ENCODE data around the gene UBFD1. TPM values are rescaled to one million over a fixed set of nuclear protein-coding genes. Genes with fewer than 3 reads are reported as not detected.
"Not testable (repeated sequence)": the region's sequence is repeated elsewhere in the genome, so short reads cannot be mapped to it uniquely, and the experiment has no call there.

UBFD1 gene
- 32.6 TPM for total RNA-seq

DNA sequence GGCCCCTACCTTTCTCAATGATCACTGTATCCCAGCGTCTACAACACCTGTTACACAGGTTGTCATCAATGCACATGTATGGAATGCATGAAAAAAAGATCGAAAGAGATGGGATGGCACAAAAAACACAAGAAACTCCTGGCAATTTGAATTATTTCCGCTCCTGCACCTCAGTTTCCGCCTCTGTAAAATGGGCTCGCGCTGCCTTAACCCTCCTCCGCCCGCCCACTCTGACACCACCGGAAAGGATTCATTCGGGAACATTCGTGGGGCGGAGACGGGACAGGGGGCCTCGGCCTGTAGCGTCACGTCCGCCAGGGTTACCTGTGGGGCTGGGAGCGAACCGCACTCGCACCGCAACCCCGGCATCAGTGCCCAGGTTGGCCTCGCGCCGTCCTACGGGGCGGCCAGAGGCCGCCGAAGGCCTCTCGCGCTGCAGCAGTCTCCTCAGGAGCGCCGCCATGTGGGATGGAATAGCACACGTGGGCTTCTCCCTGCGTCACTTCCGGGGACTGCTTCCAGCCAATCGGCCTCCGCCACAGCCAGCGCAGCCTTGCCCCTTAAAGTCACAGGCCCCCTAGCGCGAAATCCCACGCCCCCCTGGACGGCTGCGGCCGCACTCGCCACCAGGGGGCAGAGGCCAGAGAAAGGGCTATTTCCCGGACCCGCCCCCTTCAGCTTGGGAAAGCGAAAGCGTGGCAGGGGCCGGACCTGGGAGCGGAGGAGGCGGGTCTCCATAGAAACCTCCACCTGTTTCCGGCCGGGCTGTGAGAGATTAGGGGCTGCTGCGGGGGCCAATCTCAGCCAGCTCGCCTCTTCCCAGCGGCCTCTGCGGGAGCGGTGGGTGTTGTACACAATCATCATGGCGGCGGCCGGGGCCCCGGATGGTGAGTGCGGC, at the start of gene UBFD1, which contains the start of gene EARS2:
UBFD1 (plus strand) TSS at position 847 of the 898 bp plus-strand sequence; CDS start at position 863, 16 bp downstream.
EARS2 (minus strand) TSS at position 470 of the 898 bp plus-strand sequence; CDS start at position 463, 7 bp downstream.
- no peaks in the 10 kb centered on the region for H3K27me3 ChIP-seq (ENCODE audit: insufficient read depth, low read length)
- H3K9me3 ChIP-seq (ENCODE audit: low read depth, low read length): no peaks in the 10 kb centered on the region
- peaks cover 27% of the 10 kb centered on the region for H3K4me1 ChIP-seq (ENCODE audit: insufficient read depth, low read length)
- peak within 1 kb of the TSS; percentile 78 for H3K4me3 ChIP-seq (ENCODE audit: low read length)

DNA sequence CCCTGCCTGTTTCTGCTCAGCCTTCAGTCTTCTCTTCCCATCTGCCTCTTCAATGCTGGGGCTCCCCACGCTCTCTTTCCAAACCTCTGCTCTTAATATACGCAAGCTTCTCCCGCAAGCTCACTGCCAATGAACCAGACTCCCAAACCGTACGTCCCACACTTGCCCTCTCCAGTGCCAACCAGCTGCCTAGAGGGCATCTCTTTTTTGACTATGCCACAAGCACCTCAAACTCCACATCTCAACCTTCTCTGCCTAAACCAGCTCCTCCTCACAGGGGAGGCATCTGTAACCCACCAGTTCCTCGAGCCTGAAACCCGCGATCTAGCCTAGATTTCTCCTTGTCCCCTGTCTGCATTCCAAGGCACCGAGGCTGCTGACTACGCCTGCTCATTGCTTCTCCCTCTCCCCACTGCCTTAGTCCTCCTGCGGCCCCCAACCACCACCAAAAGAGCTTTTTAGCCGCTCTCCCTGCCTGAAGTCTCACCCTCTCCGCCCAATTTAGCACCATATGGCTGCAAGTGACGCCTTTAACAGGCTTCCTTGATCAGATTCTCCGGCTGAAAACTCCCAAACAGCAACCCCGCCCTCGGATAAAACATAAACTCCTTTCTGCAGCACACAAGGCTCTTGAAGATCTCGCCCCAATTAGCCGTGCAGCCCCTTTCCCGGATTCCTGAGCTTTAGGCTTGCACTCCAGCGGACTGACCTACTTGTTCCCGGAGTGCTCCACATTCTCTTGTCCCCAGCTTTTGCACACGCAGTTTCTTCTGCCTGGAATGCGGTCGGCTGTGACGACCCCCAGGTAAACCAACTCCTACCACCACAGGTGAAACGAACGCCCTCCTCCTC, 48.7 kb upstream of the UBFD1 start:
- Histone ChIP-seq H3K4me1 (ENCODE audit: insufficient read depth, low read length) (peaks cover 62% of the 10 kb centered on the region), H3K27me3 (ENCODE audit: insufficient read depth, low read length) (no peaks in the 10 kb centered on the region), H3K9me3 (ENCODE audit: low read depth, low read length) (no peaks in the 10 kb centered on the region), H3K4me3 (ENCODE audit: low read length) (peak overlapping the region; percentile 70)

DNA sequence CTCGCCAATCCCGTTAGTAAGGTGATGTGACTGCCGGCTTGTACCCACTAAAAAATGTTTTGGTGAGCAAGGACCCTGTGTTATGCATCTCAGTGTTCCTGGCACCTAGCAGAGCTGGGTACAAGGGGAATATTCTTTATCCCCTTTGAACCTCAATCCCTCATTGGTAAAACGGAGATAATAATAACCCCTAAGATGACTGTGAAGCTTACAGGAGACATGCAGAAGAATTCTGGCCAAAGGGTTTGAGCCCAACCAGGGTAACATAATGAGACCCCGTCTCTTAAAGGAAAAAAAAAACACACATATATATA, 48.1 kb upstream of the UBFD1 start:
- Histone ChIP-seq H3K27me3 (ENCODE audit: insufficient read depth, low read length) (no peaks in the 10 kb centered on the region), H3K9me3 (ENCODE audit: low read depth, low read length) (no peaks in the 10 kb centered on the region), H3K4me3 (ENCODE audit: low read length) (peak overlapping the region; percentile 70), H3K4me1 (ENCODE audit: insufficient read depth, low read length) (peaks cover 59% of the 10 kb centered on the region)

GRCh38 chr16:23509782-23510163, 47.8 kb upstream of the UBFD1 start:
- Histone ChIP-seq H3K27me3 (ENCODE audit: insufficient read depth, low read length) (no peaks in the 10 kb centered on the region), H3K4me3 (ENCODE audit: low read length) (peak overlapping the region; percentile 70), H3K4me1 (ENCODE audit: insufficient read depth, low read length) (peaks cover 58% of the 10 kb centered on the region), H3K9me3 (ENCODE audit: low read depth, low read length) (no peaks in the 10 kb centered on the region)

DNA sequence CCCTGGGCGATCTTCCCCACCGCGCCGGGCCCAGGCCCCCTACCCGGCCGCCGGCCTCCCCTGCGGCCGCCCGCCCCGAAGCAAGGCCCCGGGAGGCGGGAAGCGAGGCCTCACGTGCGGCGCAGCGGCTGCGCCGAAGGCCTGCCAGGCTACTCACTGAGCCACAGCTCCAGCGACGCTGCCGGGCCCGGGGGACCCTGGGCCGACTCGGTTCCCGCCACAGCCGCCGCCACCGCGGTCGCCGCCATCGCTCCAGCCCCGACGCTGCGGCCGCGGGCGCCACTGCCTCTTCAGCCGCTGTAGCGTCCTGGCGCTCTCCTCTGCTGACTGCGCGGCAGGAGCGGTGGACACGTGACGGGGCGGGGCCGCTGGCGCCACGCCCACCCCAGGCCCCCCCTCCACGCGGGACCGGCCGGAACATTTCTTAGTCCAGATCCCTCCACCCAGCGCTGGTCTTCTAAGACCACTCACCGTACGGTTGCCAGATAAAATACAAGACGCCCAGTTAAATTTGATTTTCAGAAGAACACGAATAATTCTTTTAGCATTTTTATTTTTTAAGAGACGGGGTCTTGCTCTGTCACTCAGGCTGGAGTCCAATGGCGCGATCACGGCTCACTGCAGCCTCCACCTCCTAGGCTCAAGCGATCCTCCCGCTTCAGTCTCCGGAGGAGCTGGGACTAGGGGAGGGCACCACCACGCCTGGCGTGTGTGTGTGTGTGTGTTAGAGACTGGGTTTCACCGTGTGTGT, 47.2 kb upstream of the UBFD1 start, which contains the start of gene GGA2:
GGA2 (minus strand) TSS at position 331 of the 751 bp plus-strand sequence; CDS start at position 248, 83 bp downstream.
- Histone ChIP-seq H3K4me1 (ENCODE audit: insufficient read depth, low read length) (peaks cover 57% of the 10 kb centered on the region), H3K27me3 (ENCODE audit: insufficient read depth, low read length) (no peaks in the 10 kb centered on the region), H3K4me3 (ENCODE audit: low read length) (peak within 1 kb of the TSS; percentile 70), H3K9me3 (ENCODE audit: low read depth, low read length) (no peaks in the 10 kb centered on the region)

DNA sequence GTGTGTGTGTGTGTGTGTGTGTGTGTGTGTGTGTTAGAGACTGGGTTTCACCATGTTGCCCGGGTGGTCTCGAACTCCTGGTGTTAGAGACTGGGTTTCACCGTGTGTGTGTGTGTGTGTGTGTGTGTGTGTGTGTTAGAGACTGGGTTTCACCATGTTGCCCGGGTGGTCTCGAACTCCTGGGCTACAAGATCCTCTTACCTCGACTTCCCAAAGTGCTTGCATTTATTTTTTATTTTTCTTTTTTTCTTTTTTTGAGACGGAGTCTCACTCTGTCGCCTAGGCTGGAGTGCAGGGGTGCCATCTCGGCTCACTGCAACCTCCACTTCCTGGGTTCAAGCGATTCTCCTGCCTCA, 46.6 kb upstream of the UBFD1 start:
- peak overlapping the region; percentile 70 for H3K4me3 ChIP-seq (ENCODE audit: low read length)
- not testable (repeated sequence) for H3K9me3 ChIP-seq (ENCODE audit: low read depth, low read length); H3K27me3 ChIP-seq (ENCODE audit: insufficient read depth, low read length)
- H3K4me1 ChIP-seq (ENCODE audit: insufficient read depth, low read length): peaks cover 57% of the 10 kb centered on the region

DNA sequence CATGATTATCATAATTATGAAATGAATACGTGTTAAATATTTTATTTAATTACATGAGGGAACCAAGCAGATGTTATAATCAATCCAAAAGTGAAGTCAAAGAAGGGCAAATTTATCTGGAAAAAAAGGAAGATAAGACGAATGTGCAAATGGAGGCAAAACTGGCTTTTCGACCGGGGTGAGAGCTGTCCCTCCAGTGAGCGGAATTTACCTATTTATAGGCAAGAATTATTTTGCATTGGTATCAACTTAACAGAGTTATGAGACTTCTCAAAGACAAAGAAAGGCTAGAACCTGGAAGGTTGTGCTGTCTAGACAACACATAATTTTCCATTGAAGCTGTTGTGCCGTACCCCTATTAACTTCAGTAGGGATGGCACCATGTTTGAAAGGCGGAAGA, 45.8 kb upstream of the UBFD1 start:
- Histone ChIP-seq H3K9me3 (ENCODE audit: low read depth, low read length) (no peaks in the 10 kb centered on the region), H3K27me3 (ENCODE audit: insufficient read depth, low read length) (no peaks in the 10 kb centered on the region), H3K4me1 (ENCODE audit: insufficient read depth, low read length) (peaks cover 57% of the 10 kb centered on the region), H3K4me3 (ENCODE audit: low read length) (no peak overlapping the region)

GRCh38 chr16:23512168-23512695, 45.3 kb upstream of the UBFD1 start:
- H3K9me3 ChIP-seq (ENCODE audit: low read depth, low read length): no peaks in the 10 kb centered on the region
- H3K4me3 ChIP-seq (ENCODE audit: low read length): no peak overlapping the region
- H3K27me3 ChIP-seq (ENCODE audit: insufficient read depth, low read length): no peaks in the 10 kb centered on the region
- peaks cover 56% of the 10 kb centered on the region for H3K4me1 ChIP-seq (ENCODE audit: insufficient read depth, low read length)

DNA sequence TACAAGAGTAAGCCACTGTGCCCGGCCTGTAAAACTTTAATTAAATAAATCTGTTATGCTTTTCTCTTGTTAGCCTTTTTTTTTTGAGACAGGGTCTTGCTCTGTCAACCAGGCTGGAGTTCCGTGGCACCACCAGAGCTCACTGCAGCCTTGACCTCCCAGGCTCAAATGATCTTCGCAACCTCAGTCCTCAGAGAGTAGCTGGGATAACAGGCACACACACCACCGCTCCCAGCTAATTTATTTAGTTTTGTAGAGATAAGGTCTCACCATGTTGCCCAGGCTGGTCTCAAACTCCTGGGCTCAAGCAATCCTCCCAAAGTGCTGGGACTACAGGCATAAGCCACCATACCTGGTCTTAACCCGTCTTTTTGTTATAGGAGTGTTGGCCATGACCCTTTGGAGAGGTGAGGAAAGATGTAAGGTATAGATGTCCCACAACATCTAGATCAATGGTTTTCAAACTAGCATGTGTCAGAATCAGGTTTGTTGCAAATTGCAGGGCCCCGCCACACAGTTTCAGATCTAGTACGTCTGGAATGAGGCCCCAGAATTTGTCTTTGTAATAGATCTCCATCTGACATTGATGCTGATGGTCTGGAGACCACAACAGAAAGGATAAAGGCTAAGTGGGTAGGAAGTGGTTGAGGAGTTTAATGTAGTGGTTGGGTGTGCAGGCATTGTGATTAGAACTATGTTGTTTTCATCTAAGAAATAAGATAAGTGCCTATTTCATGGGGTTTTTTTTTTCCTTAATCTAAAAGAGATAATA, 43.0 kb upstream of the UBFD1 start:
- peaks cover 56% of the 10 kb centered on the region for H3K4me1 ChIP-seq (ENCODE audit: insufficient read depth, low read length)

GRCh38 chr16:23515881-23516280, 41.6 kb upstream of the UBFD1 start:
- Histone ChIP-seq H3K27me3 (ENCODE audit: insufficient read depth, low read length) (no peaks in the 10 kb centered on the region), H3K4me1 (ENCODE audit: insufficient read depth, low read length) (peaks cover 65% of the 10 kb centered on the region), H3K9me3 (ENCODE audit: low read depth, low read length) (no peaks in the 10 kb centered on the region), H3K4me3 (ENCODE audit: low read length) (no peak overlapping the region)

More for the DNA sequence above, 43.0 kb upstream of the UBFD1 start:
- no peaks in the 10 kb centered on the region for H3K9me3 ChIP-seq (ENCODE audit: low read depth, low read length)
- no peaks in the 10 kb centered on the region for H3K27me3 ChIP-seq (ENCODE audit: insufficient read depth, low read length)
- no peak overlapping the region for H3K4me3 ChIP-seq (ENCODE audit: low read length)

- no peaks in the 10 kb centered on the region for H3K9me3 ChIP-seq (ENCODE audit: low read depth, low read length)
- peaks cover 71% of the 10 kb centered on the region for H3K4me1 ChIP-seq (ENCODE audit: insufficient read depth, low read length)
- H3K27me3 ChIP-seq (ENCODE audit: insufficient read depth, low read length): no peaks in the 10 kb centered on the region
- H3K4me3 ChIP-seq (ENCODE audit: low read length): no peak overlapping the region
Observed at GRCh38 chr16:23516366-23517137, 41.0 kb upstream of the UBFD1 start.

GRCh38 chr16:23518435-23518891, 39.1 kb upstream of the UBFD1 start:
- no peaks in the 10 kb centered on the region for H3K9me3 ChIP-seq (ENCODE audit: low read depth, low read length)
- H3K27me3 ChIP-seq (ENCODE audit: insufficient read depth, low read length): no peaks in the 10 kb centered on the region
- H3K4me1 ChIP-seq (ENCODE audit: insufficient read depth, low read length): peaks cover 77% of the 10 kb centered on the region
- H3K4me3 ChIP-seq (ENCODE audit: low read length): no peak overlapping the region

DNA sequence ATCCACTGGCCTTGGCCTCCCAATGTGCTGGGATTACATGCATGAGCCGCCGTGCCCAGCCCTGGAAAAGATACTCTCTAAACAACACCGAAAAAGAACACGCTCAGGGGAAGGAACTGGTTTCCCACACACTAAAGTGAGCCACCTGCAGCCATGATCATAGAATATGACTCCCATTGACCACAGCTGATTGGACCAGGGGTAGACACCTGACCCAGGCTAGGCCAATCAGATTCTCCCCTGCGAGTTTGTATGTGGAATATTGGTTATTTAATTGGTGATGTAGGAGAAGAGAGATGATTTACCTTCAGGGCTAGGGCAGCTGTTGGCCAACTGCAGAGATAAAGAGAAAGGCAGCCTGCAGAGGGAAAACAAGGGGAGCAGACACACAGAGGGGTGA, 38.2 kb upstream of the UBFD1 start:
- H3K27me3 ChIP-seq (ENCODE audit: insufficient read depth, low read length): no peaks in the 10 kb centered on the region
- H3K9me3 ChIP-seq (ENCODE audit: low read depth, low read length): no peaks in the 10 kb centered on the region
- H3K4me3 ChIP-seq (ENCODE audit: low read length): no peak overlapping the region
- H3K4me1 ChIP-seq (ENCODE audit: insufficient read depth, low read length): peaks cover 76% of the 10 kb centered on the region

All from mononuclear cell (primary cell).